HFFc6 (cell line): ENCODE measurements around the gene BRD1. TPM values are rescaled to one million over a fixed set of nuclear protein-coding genes. Genes with fewer than 3 reads are reported as not detected.

Experiments used
- DNase-seq: peaks from one replicate; pipeline ENCODE4 v3.0.0-alpha.2; 2018
- H3K27ac Mint-ChIP-seq: 2 replicates; pipeline ENCODE4 v1.8.0; 2020; ENCODE audit warnings: mild to moderate bottlenecking, mixed read lengths
- H3K27me3 Mint-ChIP-seq: 2 replicates; pipeline ENCODE4 v1.8.0; 2021; ENCODE audit warnings: mild to moderate bottlenecking, moderate library complexity, mixed read lengths; ENCODE audit not compliant: insufficient read depth
- H3K36me3 Mint-ChIP-seq: 2 replicates; pipeline ENCODE4 v1.8.0; 2021; ENCODE audit warnings: low read depth, mixed read lengths
- H3K4me1 Mint-ChIP-seq: 2 replicates; pipeline ENCODE4 v1.8.0; 2020; ENCODE audit warnings: low read depth, mixed read lengths
- H3K4me3 Mint-ChIP-seq: 2 replicates; pipeline ENCODE4 v1.8.0; 2020; ENCODE audit warnings: mild to moderate bottlenecking, moderate library complexity, mixed read lengths
- H3K9me3 Mint-ChIP-seq: 2 replicates; pipeline ENCODE4 v1.8.0; 2020; ENCODE audit warnings: mild to moderate bottlenecking, mixed read lengths
- CTCF ChIP-seq: fragments of 200-600 bp; sonication (generic); IDR thresholded peaks from 2 replicates; pipeline ENCODE4 v1.5.0; 2021; ENCODE audit warnings: antibody characterized with exemption, mild to moderate bottlenecking
- total RNA-seq, 6 experiments: library from RNA; stranded (reverse); fragmentation: NEBNext Ultra II Directional; extraction: Animal tissue kit (Norgen Biotek cat#: 25700); gene quantifications; 2 replicates in 1 of 6; 3 replicates in 5 of 6; pipeline ENCODE4 v1.2.3, GENCODE V29; 2021

BRD1 gene
- total RNA-seq, 6 experiments from 2014 or later: 17.2 to 20.8 (median 18.1) TPM

- peaks cover 8% of the 10 kb centered on the region; the same call in 1 of the 2 replicates for H3K9me3 Mint-ChIP-seq
- peaks cover 8% of the 10 kb centered on the region for H3K36me3 Mint-ChIP-seq
- peaks cover 24% of the 10 kb centered on the region for H3K27me3 Mint-ChIP-seq
- no peak overlapping the region for H3K27ac Mint-ChIP-seq
- no peak for TF ChIP-seq CTCF
- H3K4me1 Mint-ChIP-seq: no peaks in the 10 kb centered on the region
- no peak overlapping the region for H3K4me3 Mint-ChIP-seq
- DNase-seq: no peak
Measured at GRCh38 chr22:49833340-49834007, 5.8 kb upstream of the BRD1 start.

- H3K9me3 Mint-ChIP-seq: peaks cover 8% of the 10 kb centered on the region; the same call in 1 of the 2 replicates
- H3K36me3 Mint-ChIP-seq: peaks cover 9% of the 10 kb centered on the region
- H3K27ac Mint-ChIP-seq: no peak overlapping the region
Measured at GRCh38 chr22:49829044-49829853, 1.6 kb upstream of the BRD1 start.

GRCh38 chr22:49828599-49828965, 909 bp upstream of the BRD1 start:
- Mint-ChIP-seq H3K4me3 (no peak overlapping the region), H3K9me3 (peaks cover 8% of the 10 kb centered on the region; the same call in 1 of the 2 replicates), H3K36me3 (peaks cover 16% of the 10 kb centered on the region), H3K27ac (no peak overlapping the region), H3K27me3 (peaks cover 4% of the 10 kb centered on the region), H3K4me1 (peaks cover 23% of the 10 kb centered on the region)
- no peak for DNase-seq
- TF ChIP-seq CTCF: no peak

More at GRCh38 chr22:49829044-49829853, 1.6 kb upstream of the BRD1 start:
- peaks cover 18% of the 10 kb centered on the region for H3K4me1 Mint-ChIP-seq
- H3K4me3 Mint-ChIP-seq: no peak overlapping the region
- peaks cover 10% of the 10 kb centered on the region for H3K27me3 Mint-ChIP-seq
- no peak for TF ChIP-seq CTCF
- no peak for DNase-seq

DNA sequence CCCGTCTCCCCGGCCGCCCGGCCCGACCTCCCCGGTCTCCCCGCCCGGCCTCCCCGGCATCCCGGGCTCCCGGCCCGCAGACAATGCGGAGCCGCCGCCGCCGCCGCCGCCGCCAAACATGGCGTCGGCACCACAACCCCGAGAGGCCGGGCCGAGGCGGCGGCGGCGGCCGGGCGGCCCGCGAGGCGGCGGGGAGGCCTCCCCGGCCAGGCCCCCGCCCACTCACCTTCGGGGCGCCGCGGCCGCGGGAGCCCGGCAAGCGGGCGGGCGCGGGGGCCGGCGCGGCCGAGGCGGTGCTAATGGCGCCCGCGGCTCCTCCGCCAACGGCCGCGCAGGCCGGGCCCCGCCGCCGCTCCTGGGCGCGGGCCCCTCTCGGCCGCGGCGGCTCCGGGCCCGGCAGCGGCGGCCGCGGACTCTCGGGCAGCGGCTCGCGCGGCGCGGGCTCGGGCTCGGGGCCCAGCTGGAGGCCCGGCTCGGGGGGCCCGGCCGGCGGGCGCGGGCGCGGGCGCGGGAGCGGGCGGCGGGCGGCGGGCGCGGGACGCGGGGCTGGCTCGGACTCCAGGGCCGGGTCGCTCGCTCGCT, 311 bp downstream of the BRD1 start:
- no peak for TF ChIP-seq CTCF
- H3K36me3 Mint-ChIP-seq: peaks cover 21% of the 10 kb centered on the region
- peaks cover 23% of the 10 kb centered on the region for H3K4me1 Mint-ChIP-seq
- no peak overlapping the region for H3K4me3 Mint-ChIP-seq
- DNase-seq: no peak
- H3K27me3 Mint-ChIP-seq: no peaks in the 10 kb centered on the region; the same call in 1 of the 2 replicates
- no peak overlapping the region for H3K27ac Mint-ChIP-seq
- H3K9me3 Mint-ChIP-seq: peaks cover 8% of the 10 kb centered on the region; the same call in 1 of the 2 replicates

- H3K27ac Mint-ChIP-seq: peak overlapping the region; percentile 94
- H3K4me1 Mint-ChIP-seq: peaks cover 23% of the 10 kb centered on the region
- TF ChIP-seq CTCF: no peak
- peaks cover 21% of the 10 kb centered on the region for H3K36me3 Mint-ChIP-seq
- peak; percentile 2 for DNase-seq
- H3K4me3 Mint-ChIP-seq: peak overlapping the region; percentile 94
- H3K27me3 Mint-ChIP-seq: no peaks in the 10 kb centered on the region; the same call in 1 of the 2 replicates
- H3K9me3 Mint-ChIP-seq: peaks cover 8% of the 10 kb centered on the region; the same call in 1 of the 2 replicates
Measured at GRCh38 chr22:49826603-49827270, 936 bp downstream of the BRD1 start.
